ENCODE data around the gene ENPEP. TPM values are rescaled to one million over a fixed set of nuclear protein-coding genes. Genes with fewer than 3 reads are reported as not detected.

Gene ENPEP
- polyA plus RNA-seq, 1 donor (not counting 4 experiments of a cell fraction or from before 2014, with no cell fraction given) = not detected

DNA sequence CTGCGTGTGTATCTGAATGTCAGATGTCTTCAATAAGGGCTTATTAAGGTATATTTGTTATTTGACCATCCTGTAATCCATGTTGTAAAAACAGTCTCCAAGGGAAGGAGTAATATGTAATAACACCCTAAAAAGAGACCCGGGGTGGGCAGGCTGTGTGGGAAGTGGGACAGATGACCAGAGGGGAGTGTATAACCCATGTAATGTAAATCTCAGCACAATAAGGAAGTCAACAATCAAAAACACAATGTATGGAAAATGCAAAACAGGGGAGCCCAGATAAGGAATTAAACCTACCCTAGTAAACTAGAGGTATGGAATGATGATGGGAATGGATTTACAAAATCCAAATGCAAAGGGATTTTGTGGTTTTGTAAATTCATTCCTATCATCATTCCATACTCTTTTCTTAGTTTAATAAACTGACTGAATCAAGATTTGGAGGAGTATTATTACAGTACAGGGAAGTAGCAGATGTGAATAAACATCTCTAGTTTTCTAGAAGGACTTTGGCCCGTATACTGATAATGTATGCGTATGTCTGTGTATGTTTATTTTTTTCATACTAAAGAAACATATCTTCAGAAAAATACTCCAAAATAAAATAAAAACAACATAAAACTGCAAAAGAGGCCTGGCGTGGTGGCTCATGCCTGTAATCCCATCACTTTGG, 15.7 kb upstream of the ENPEP start:
- no peaks in the 10 kb centered on the region for H3K9me1 ChIP-seq (ENCODE audit: control insufficient read depth, extremely low read depth, insufficient read depth, low read length)
- H3K9ac ChIP-seq (ENCODE audit: control insufficient read depth, extremely low read depth, insufficient read depth, low read length) = no peak overlapping the region
- no peaks in the 10 kb centered on the region for H3K4me1 ChIP-seq (ENCODE audit: control insufficient read depth, extremely low read depth, insufficient read depth, low read length)
- no peak overlapping the region for H3K4me3 ChIP-seq (ENCODE audit: control insufficient read depth in 2 of 3, extremely low read depth in 1 of 3, insufficient read depth in 2 of 3, low read depth in 1 of 3, low read length in 3 of 3)
- H2AFZ ChIP-seq (ENCODE audit: control insufficient read depth, low read length) = no peak overlapping the region
- no peaks in the 10 kb centered on the region for H3K27me3 ChIP-seq (ENCODE audit: control insufficient read depth, extremely low read depth, insufficient read depth, low read length)
- no peak overlapping the region for H3K27ac ChIP-seq (ENCODE audit: control insufficient read depth, insufficient read depth, low read length)
- no peaks in the 10 kb centered on the region for H3K79me2 ChIP-seq (ENCODE audit: control insufficient read depth, insufficient read depth, low read length)
- no peak overlapping the region for H3K4me2 ChIP-seq (ENCODE audit: control insufficient read depth, extremely low read depth, insufficient read depth, low read depth, low read length)
- no peaks in the 10 kb centered on the region for H3K9me3 ChIP-seq (ENCODE audit: control insufficient read depth, low read depth, low read length)
- H4K20me1 ChIP-seq (ENCODE audit: control insufficient read depth, extremely low read depth, insufficient read depth, low read length) = no peaks in the 10 kb centered on the region
- no peaks in the 10 kb centered on the region for H3K36me3 ChIP-seq (ENCODE audit: control insufficient read depth in 2 of 2, extremely low read depth in 1 of 2, insufficient read depth in 2 of 2, low read length in 2 of 2)
- DNase-seq (ENCODE audit: low read depth, low spot score) = no peak
- FAIRE-seq = no peak
- TF ChIP-seq EZH2 (IDR thresholded peaks at IDR 0.05; ENCODE audit: low read length) (no peak), CTCF (optimal IDR thresholded peaks at IDR 0.05 in 1 of 3, IDR thresholded peaks at IDR 0.05 in 1 of 3, conservative IDR thresholded peaks at IDR 0.05 in 1 of 3; ENCODE audit: extremely low read depth in 1 of 3, insufficient read depth in 2 of 3, low read length in 3 of 3) (no peak)
- dilution Hi-C loops (cut with MboI; ENCODE audit: extremely low pct_ligation_motif_present, low sequenced_read_pairs) = no loop called here

DNA sequence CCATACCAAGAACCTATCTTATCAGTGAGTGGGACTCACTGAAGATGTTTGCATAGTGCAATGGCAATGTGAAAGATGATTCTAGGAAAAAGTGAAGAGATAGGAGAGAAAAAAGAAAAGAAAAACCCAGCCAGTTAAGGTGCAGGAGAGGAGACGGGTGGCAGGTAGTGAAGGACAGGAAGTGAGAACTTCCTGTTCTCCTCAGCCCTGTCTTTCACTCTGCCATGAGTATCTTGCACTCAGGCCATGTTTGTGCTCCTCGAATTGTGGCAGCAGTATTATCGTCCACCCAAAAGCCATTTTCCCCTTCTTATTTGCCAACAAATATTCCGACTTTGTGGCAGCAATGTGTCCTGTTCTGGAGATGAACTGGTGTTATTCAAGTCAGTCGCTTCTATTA, 8.6 kb upstream of the ENPEP start:
- dilution Hi-C loops (cut with MboI; ENCODE audit: extremely low pct_ligation_motif_present, low sequenced_read_pairs) = no loop called here
- Histone ChIP-seq H3K4me1 (ENCODE audit: control insufficient read depth, extremely low read depth, insufficient read depth, low read length) (no peaks in the 10 kb centered on the region), H2AFZ (ENCODE audit: control insufficient read depth, low read length) (no peak overlapping the region), H3K36me3 (ENCODE audit: control insufficient read depth in 2 of 2, extremely low read depth in 1 of 2, insufficient read depth in 2 of 2, low read length in 2 of 2) (no peaks in the 10 kb centered on the region), H3K27me3 (ENCODE audit: control insufficient read depth, extremely low read depth, insufficient read depth, low read length) (no peaks in the 10 kb centered on the region), H3K9me1 (ENCODE audit: control insufficient read depth, extremely low read depth, insufficient read depth, low read length) (no peaks in the 10 kb centered on the region), H3K79me2 (ENCODE audit: control insufficient read depth, insufficient read depth, low read length) (no peaks in the 10 kb centered on the region), H3K4me2 (ENCODE audit: control insufficient read depth, extremely low read depth, insufficient read depth, low read depth, low read length) (no peak overlapping the region), H3K9ac (ENCODE audit: control insufficient read depth, extremely low read depth, insufficient read depth, low read length) (no peak overlapping the region), H3K27ac (ENCODE audit: control insufficient read depth, insufficient read depth, low read length) (no peak overlapping the region), H3K9me3 (ENCODE audit: control insufficient read depth, low read depth, low read length) (no peaks in the 10 kb centered on the region), H3K4me3 (ENCODE audit: control insufficient read depth in 2 of 3, extremely low read depth in 1 of 3, insufficient read depth in 2 of 3, low read depth in 1 of 3, low read length in 3 of 3) (no peak overlapping the region), H4K20me1 (ENCODE audit: control insufficient read depth, extremely low read depth, insufficient read depth, low read length) (no peaks in the 10 kb centered on the region)
- FAIRE-seq (no peak), DNase-seq (ENCODE audit: low read depth, low spot score) (no peak)
- no peak for TF ChIP-seq CTCF (optimal IDR thresholded peaks at IDR 0.05 in 1 of 3, IDR thresholded peaks at IDR 0.05 in 1 of 3, conservative IDR thresholded peaks at IDR 0.05 in 1 of 3; ENCODE audit: extremely low read depth in 1 of 3, insufficient read depth in 2 of 3, low read length in 3 of 3)
- TF ChIP-seq EZH2 (IDR thresholded peaks at IDR 0.05; ENCODE audit: low read length) = no peak
